Measurements from ENCODE around the gene MGAT4C. TPM values are rescaled to one million over a fixed set of nuclear protein-coding genes. Genes with fewer than 3 reads are reported as not detected.
"Not testable (repeated sequence)": the region's sequence is repeated elsewhere in the genome, so short reads cannot be mapped to it uniquely, and the experiment has no call there.

MGAT4C gene
- total RNA-seq, 4 donors from 2014 or later = 0.04 to 0.23 (median 0.05) TPM; not detected in 1

DNA sequence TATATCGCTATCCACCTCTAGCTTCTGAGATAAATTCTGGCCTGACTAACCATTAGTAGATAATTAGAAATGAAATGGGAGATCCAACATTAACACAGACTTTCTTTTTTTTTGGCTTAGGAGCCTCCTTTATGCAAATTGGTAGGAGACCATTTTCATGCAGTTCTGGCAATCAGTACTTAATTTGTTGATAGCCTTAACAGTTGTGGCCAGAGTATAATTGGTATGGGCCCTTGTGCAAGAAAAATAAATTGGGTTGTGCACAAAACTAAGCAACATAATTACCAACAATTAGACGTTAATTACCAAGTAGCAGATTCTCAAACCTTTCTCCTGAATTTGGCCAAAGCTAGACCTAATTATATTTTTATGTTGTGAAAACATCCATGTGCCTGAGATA lies 111.0 kb downstream of the MGAT4C start:
- no peak overlapping the region for H3K4me3 ChIP-seq (ENCODE audit: low read depth, poor library complexity, severe bottlenecking)
- 67 to 77% methylated on average over 2 of the region's 2 CpGs for WGBS, 2 donors
- TF ChIP-seq, protein P1, sequence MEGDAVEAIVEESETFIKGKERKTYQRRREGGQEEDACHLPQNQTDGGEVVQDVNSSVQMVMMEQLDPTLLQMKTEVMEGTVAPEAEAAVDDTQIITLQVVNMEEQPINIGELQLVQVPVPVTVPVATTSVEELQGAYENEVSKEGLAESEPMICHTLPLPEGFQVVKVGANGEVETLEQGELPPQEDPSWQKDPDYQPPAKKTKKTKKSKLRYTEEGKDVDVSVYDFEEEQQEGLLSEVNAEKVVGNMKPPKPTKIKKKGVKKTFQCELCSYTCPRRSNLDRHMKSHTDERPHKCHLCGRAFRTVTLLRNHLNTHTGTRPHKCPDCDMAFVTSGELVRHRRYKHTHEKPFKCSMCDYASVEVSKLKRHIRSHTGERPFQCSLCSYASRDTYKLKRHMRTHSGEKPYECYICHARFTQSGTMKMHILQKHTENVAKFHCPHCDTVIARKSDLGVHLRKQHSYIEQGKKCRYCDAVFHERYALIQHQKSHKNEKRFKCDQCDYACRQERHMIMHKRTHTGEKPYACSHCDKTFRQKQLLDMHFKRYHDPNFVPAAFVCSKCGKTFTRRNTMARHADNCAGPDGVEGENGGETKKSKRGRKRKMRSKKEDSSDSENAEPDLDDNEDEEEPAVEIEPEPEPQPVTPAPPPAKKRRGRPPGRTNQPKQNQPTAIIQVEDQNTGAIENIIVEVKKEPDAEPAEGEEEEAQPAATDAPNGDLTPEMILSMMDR (IDR thresholded peaks at IDR 0.05) = no peak
- no peak for TF ChIP-seq POLR2A (IDR thresholded peaks at IDR 0.05)
- DNase-seq (ENCODE audit: low spot score in 2 of 2) = no peak
- intact Hi-C loops (cut with DNase I; ENCODE audit: low total_unique reads) = no loop called here

DNA sequence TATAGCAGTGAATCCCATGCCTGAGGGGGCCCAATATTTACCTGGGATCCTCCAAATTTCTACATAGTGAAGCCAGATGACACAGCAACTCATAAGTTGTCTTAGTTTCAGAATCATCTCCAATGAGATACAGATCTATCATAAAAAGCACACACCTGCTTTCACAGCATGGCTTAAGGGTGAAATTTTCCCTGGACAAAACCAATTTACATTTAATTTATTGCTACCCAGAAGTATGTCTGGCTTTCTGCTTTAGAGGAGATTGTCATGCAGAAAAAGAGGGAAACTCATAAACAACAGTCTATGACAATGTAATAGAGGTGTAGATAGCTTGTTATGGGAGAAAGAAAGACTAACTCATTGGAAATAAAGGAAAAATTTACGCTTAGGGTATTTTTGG lies 113.0 kb downstream of the MGAT4C start:
- 71 to 75% methylated on average over 1 of the region's 1 CpG for WGBS, 2 donors

DNA sequence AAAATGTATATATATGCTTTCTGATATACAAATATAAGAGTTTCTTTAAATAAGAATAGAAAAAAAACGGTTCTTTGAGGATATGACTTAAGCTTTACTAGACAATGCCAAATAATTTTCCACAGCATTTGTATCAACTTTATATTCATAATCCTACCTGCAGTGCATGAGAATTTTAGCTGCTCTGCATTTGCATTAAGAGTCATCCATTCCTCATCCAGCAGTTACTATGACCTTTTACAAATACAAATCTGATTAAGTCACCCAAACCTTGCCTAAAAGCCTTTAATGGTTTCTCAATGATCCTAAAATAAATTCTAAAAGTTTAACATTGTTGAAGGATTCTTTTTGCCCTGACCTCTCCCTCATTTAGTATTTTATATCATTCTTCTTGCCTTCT lies 116.5 kb downstream of the MGAT4C start:
- DNase-seq (ENCODE audit: low spot score in 2 of 2) = no peak
- intact Hi-C loops (cut with DNase I; ENCODE audit: low total_unique reads) = no loop called here
- TF ChIP-seq, protein P1 (IDR thresholded peaks at IDR 0.05) = no peak
- TF ChIP-seq POLR2A (IDR thresholded peaks at IDR 0.05) = no peak
- 57 to 64% methylated on average over 1 of the region's 1 CpG for WGBS, 2 donors
- no peak overlapping the region for H3K4me3 ChIP-seq (ENCODE audit: low read depth, poor library complexity, severe bottlenecking)

More for the DNA sequence above, 113.0 kb downstream of the MGAT4C start:
- H3K4me3 ChIP-seq (ENCODE audit: low read depth, poor library complexity, severe bottlenecking) = no peak overlapping the region
- no peak for TF ChIP-seq POLR2A (IDR thresholded peaks at IDR 0.05)
- TF ChIP-seq, protein P1 (IDR thresholded peaks at IDR 0.05) = no peak
- no peak for DNase-seq (ENCODE audit: low spot score in 2 of 2)
- intact Hi-C loops (cut with DNase I; ENCODE audit: low total_unique reads) = no loop called here

DNA sequence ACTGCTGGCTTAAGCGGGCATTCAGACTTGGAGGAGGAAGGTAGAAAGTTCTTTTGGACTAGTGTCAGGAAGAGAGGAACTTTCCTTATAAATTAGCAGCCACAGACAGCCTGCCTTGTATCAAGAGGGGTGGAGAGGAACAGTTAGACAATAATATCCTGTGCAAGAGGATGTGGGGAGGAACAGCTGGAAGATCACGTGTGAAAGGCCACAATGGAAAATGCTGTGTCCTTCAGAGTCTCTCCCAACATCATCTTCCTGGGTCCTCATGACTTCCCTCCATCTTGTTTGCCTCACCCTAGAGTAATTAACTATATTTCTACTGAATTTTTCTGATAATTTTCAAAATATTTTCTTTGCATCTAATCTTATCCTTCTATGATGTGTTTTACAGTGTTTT lies 117.4 kb downstream of the MGAT4C start:
- TF ChIP-seq, protein P1 (IDR thresholded peaks at IDR 0.05) = no peak
- TF ChIP-seq POLR2A (IDR thresholded peaks at IDR 0.05) = no peak
- WGBS, 2 donors = 70 to 81% methylated on average over 2 of the region's 2 CpGs
- intact Hi-C loops (cut with DNase I; ENCODE audit: low total_unique reads) = no loop called here
- DNase-seq (ENCODE audit: low spot score in 2 of 2) = no peak
- no peak overlapping the region for H3K4me3 ChIP-seq (ENCODE audit: low read depth, poor library complexity, severe bottlenecking)

DNA sequence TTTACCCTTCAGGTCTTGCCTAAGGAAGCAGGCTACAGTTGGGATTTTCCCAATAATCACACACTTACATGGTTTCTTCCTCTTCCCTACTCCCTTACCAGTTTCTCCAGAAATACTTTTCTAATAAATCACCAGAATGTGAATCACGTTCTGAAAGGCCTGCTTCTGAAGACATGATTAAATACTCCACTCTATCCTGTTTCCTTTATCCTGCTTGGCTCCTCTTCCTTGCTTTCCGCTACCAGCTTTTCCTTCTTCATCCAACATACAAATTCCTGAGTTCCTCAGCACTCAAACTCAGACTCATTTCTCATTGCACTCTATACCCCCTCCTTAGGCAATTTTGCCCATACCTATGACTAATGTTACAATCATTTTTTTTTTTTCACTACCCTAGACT lies 118.3 kb downstream of the MGAT4C start:
- intact Hi-C loops (cut with DNase I; ENCODE audit: low total_unique reads) = no loop called here
- TF ChIP-seq, protein P1 (IDR thresholded peaks at IDR 0.05) = no peak
- TF ChIP-seq POLR2A (IDR thresholded peaks at IDR 0.05) = no peak
- H3K4me3 ChIP-seq (ENCODE audit: low read depth, poor library complexity, severe bottlenecking) = no peak overlapping the region
- DNase-seq (ENCODE audit: low spot score in 2 of 2) = no peak
- 26 to 42% methylated on average over 2 of the region's 2 CpGs for WGBS, 2 donors

DNA sequence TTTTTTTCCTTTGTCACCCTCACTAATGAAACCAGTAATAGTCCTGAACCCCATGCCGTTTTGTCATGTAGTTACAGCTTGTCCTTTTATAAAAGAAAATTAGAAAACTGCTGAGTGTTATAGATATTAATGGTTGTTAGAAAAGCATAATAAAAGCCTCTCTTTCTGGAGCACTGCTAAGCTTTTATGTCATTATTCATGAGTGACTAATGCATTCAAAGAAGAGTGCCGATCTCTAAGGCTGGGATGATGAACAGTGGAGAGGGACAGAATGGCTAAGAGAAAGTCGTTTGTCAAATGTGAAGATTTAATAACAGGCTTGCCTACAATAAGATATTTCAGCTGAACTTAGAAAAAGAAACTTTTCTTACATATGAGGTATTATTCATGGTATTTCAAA lies 121.6 kb downstream of the MGAT4C start:
- WGBS, 2 donors = 48 to 54% methylated on average over 3 of the region's 3 CpGs
- intact Hi-C loops (cut with DNase I; ENCODE audit: low total_unique reads) = no loop called here
- H3K4me3 ChIP-seq (ENCODE audit: low read depth, poor library complexity, severe bottlenecking) = no peak overlapping the region
- TF ChIP-seq POLR2A (IDR thresholded peaks at IDR 0.05) = no peak
- TF ChIP-seq, protein P1 (IDR thresholded peaks at IDR 0.05) = no peak
- no peak for DNase-seq (ENCODE audit: low spot score in 2 of 2)

DNA sequence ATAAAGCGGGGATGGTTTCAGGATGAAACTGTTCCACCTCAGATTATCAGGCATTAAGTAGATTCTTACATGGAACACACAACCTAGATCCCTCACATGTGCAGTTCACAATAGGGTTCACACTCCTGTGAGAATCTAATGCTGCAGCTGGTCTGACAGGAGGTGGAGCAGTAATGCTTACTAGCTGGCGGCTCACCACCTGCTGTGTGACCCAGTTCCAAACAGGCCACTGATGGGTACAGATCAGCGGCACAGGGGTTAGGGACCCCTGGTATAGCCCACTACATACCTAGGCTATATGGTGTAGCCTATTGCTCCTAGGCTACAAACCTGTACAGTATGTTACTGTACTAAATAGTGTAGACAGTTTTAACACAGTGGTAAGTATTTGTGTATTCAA lies 129.3 kb downstream of the MGAT4C start:
- H3K4me3 ChIP-seq (ENCODE audit: low read depth, poor library complexity, severe bottlenecking); intact Hi-C loops (cut with DNase I; ENCODE audit: low total_unique reads); DNase-seq (ENCODE audit: low spot score in 2 of 2): not testable (repeated sequence)
- WGBS, 2 donors = 87 to 93% methylated on average over 3 of the region's 3 CpGs

All from lower leg skin (tissue), 4 donors.